Upper lobe of left lung (tissue), 4 donors: Measurements from ENCODE around the gene C3AR1.

Experiments used
- EP300 ChIP-seq, 4 donors: sonication (generic); formaldehyde crosslinking; IDR thresholded peaks; one replicate each; pipeline ENCODE4 v1.5.1; 2017; ENCODE audit warnings: antibody characterized with exemption in 4 of 4, control low read depth in 2 of 4
- POLR2A ChIP-seq, 4 donors: fragments of 450-650 bp; IDR thresholded peaks; one replicate each; pipeline ENCODE4 v1.5.1; 2016 to 2017; ENCODE audit warnings: antibody characterized with exemption in 4 of 4, mild to moderate bottlenecking in 2 of 4
- TF ChIP-seq, protein P1 (sequence below), 6 experiments: fragments of 450-650 bp in 4 of 6; fragments of 200-600 bp in 2 of 6; sonication (generic) in 2 of 6; IDR thresholded peaks; one replicate each; pipeline ENCODE4 v1.5.1; 2016 to 2019; ENCODE audit warnings: antibody characterized with exemption in 6 of 6

DNA sequence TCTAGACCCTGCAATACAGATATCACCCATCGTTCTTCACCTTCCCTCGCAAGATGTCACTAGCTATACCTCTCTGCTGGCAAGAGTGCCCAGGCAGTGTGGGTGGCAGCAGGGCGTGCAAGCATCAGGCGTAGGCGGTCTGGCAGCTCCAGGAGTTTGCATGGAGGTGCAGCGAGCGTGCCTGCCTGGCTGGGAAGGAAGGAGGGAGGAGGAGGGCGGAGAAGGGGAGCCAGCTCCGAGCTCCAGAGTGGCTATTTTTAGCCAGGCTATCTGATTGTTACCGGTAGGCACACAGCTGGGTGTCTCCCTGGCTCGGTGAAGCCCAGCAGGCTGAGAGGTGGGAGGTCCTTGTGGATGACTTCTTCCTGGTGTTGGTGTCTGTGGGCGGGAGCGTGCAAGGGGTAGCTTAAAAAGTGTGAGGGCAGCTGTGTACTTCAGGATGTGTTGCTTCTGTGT is 27.5 kb downstream of the C3AR1 start:
- TF ChIP-seq, protein P1, sequence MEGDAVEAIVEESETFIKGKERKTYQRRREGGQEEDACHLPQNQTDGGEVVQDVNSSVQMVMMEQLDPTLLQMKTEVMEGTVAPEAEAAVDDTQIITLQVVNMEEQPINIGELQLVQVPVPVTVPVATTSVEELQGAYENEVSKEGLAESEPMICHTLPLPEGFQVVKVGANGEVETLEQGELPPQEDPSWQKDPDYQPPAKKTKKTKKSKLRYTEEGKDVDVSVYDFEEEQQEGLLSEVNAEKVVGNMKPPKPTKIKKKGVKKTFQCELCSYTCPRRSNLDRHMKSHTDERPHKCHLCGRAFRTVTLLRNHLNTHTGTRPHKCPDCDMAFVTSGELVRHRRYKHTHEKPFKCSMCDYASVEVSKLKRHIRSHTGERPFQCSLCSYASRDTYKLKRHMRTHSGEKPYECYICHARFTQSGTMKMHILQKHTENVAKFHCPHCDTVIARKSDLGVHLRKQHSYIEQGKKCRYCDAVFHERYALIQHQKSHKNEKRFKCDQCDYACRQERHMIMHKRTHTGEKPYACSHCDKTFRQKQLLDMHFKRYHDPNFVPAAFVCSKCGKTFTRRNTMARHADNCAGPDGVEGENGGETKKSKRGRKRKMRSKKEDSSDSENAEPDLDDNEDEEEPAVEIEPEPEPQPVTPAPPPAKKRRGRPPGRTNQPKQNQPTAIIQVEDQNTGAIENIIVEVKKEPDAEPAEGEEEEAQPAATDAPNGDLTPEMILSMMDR (IDR thresholded peaks at IDR 0.05): no peak
- TF ChIP-seq POLR2A (IDR thresholded peaks at IDR 0.05) (no peak), EP300 (IDR thresholded peaks at IDR 0.05) (no peak)
